Stomach smooth muscle (tissue), 2 donors: ENCODE data around the gene POLE.

ENCODE experiments used
- H3K27ac ChIP-seq: one replicate; pipeline ENCODE4 v1.7.0; 2013; ENCODE audit warnings: mild to moderate bottlenecking, low read length, inconsistent platforms
- H3K27me3 ChIP-seq, 2 donors: one replicate each; pipeline ENCODE4 v1.7.0; 2013; ENCODE audit warnings: low read length in 2 of 2; ENCODE audit not compliant: insufficient read depth in 2 of 2, control insufficient read depth in 1 of 2
- H3K36me3 ChIP-seq, 2 donors: one replicate each; pipeline ENCODE4 v1.7.0; 2013; ENCODE audit warnings: low read length in 2 of 2; ENCODE audit not compliant: control insufficient read depth in 2 of 2, insufficient read depth in 2 of 2
- H3K4me1 ChIP-seq: one replicate; pipeline ENCODE4 v1.7.0; 2013; ENCODE audit warnings: low read length; ENCODE audit not compliant: control insufficient read depth, insufficient read depth
- H3K4me3 ChIP-seq, 2 donors: one replicate each; pipeline ENCODE4 v1.7.0; 2013; ENCODE audit warnings: low read length in 2 of 2
- H3K9ac ChIP-seq, 2 donors: one replicate each; pipeline ENCODE4 v1.7.0; 2013; ENCODE audit warnings: low read length in 2 of 2, mild to moderate bottlenecking in 1 of 2
- H3K9me3 ChIP-seq, 2 donors: one replicate each; pipeline ENCODE4 v1.7.0; 2013; ENCODE audit warnings: low read length in 2 of 2; ENCODE audit not compliant: control insufficient read depth in 2 of 2
- donor health status: healthy.
- donor health status: Pancreatic carcinoma.

The POLE gene

GRCh38 chr12:132624910-132625630 is 62.1 kb downstream of the POLE start:
- Histone ChIP-seq H3K9ac (no peak overlapping the region), H3K9me3 (no peaks in the 10 kb centered on the region), H3K27me3 (peaks cover 5 to 6% of the 10 kb centered on the region in 2 donors), H3K27ac (no peak overlapping the region), H3K4me1 (peaks cover 18% of the 10 kb centered on the region), H3K36me3 (peaks cover 5 to 16% of the 10 kb centered on the region in 2 donors), H3K4me3 (no peak overlapping the region)

- Histone ChIP-seq H3K4me1 (peaks cover 18% of the 10 kb centered on the region), H3K9ac (no peak overlapping the region), H3K4me3 (no peak overlapping the region), H3K36me3 (peaks cover 3 to 9% of the 10 kb centered on the region in 2 donors), H3K9me3 (no peaks in the 10 kb centered on the region), H3K27ac (no peak overlapping the region), H3K27me3 (peaks cover 6 to 11% of the 10 kb centered on the region in 2 donors)
These were observed 62.8 kb downstream of the POLE start for GRCh38 chr12:132624186-132624855.

GRCh38 chr12:132623072-132623869 is 63.9 kb downstream of the POLE start:
- Histone ChIP-seq H3K27ac (no peak overlapping the region), H3K9ac (peak overlapping the region; percentile 21 to 32), H3K27me3 (peaks cover 6 to 14% of the 10 kb centered on the region in 2 donors), H3K4me3 (peak overlapping the region; percentile 32 to 44), H3K36me3 (peaks cover 0 to 9% of the 10 kb centered on the region in 2 donors), H3K4me1 (peaks cover 18% of the 10 kb centered on the region), H3K9me3 (no peaks in the 10 kb centered on the region)

- Histone ChIP-seq H3K9ac (peak overlapping the region; percentile 21 to 32), H3K4me1 (peaks cover 22% of the 10 kb centered on the region), H3K36me3 (peaks cover 0 to 9% of the 10 kb centered on the region in 2 donors), H3K9me3 (no peaks in the 10 kb centered on the region), H3K27ac (no peak overlapping the region), H3K27me3 (peaks cover 9 to 21% of the 10 kb centered on the region in 2 donors), H3K4me3 (peak overlapping the region; percentile 32 to 44)
These were observed 64.6 kb downstream of the POLE start for GRCh38 chr12:132622437-132623071.

GRCh38 chr12:132621657-132622435 is 65.3 kb downstream of the POLE start:
- peaks cover 0 to 9% of the 10 kb centered on the region in 2 donors for H3K36me3 ChIP-seq
- H3K4me1 ChIP-seq, result peaks cover 22% of the 10 kb centered on the region
- peaks cover 16 to 28% of the 10 kb centered on the region in 2 donors for H3K27me3 ChIP-seq
- H3K4me3 ChIP-seq, result no peak overlapping the region
- no peak overlapping the region for H3K9ac ChIP-seq
- no peak overlapping the region for H3K27ac ChIP-seq
- peaks cover 0 to 5% of the 10 kb centered on the region in 2 donors for H3K9me3 ChIP-seq

- peaks cover 20 to 36% of the 10 kb centered on the region in 2 donors for H3K27me3 ChIP-seq
- H3K4me1 ChIP-seq, result peaks cover 22% of the 10 kb centered on the region
- peaks cover 0 to 9% of the 10 kb centered on the region in 2 donors for H3K36me3 ChIP-seq
These were observed 66.1 kb downstream of the POLE start for GRCh38 chr12:132620899-132621656.

GRCh38 chr12:132620113-132620898 is 66.8 kb downstream of the POLE start:
- peaks cover 0 to 4% of the 10 kb centered on the region in 2 donors for H3K36me3 ChIP-seq

More at GRCh38 chr12:132620899-132621656, 66.1 kb downstream of the POLE start:
- Histone ChIP-seq H3K9me3 (peaks cover 0 to 11% of the 10 kb centered on the region in 2 donors), H3K4me3 (no peak overlapping the region), H3K27ac (no peak overlapping the region), H3K9ac (no peak overlapping the region)

GRCh38 chr12:132619386-132620112 is 67.6 kb downstream of the POLE start:
- Histone ChIP-seq H3K36me3 (peaks cover 0 to 2% of the 10 kb centered on the region in 2 donors), H3K4me3 (no peak overlapping the region), H3K9me3 (peaks cover 0 to 11% of the 10 kb centered on the region in 2 donors), H3K9ac (no peak overlapping the region), H3K27ac (no peak overlapping the region), H3K27me3 (peaks cover 33 to 48% of the 10 kb centered on the region in 2 donors), H3K4me1 (peaks cover 29% of the 10 kb centered on the region)

More at GRCh38 chr12:132620113-132620898, 66.8 kb downstream of the POLE start:
- no peak overlapping the region for H3K27ac ChIP-seq
- peaks cover 0 to 11% of the 10 kb centered on the region in 2 donors for H3K9me3 ChIP-seq
- H3K9ac ChIP-seq, result no peak overlapping the region
- H3K4me1 ChIP-seq, result peaks cover 22% of the 10 kb centered on the region
- no peak overlapping the region for H3K4me3 ChIP-seq
- H3K27me3 ChIP-seq, result peaks cover 27 to 44% of the 10 kb centered on the region in 2 donors
